Effector CD8-positive, alpha-beta T cell (primary cell): ENCODE data around the gene SCRT2.
"Not testable (repeated sequence)": the region's sequence is repeated elsewhere in the genome, so short reads cannot be mapped to it uniquely, and the experiment has no call there.

Source experiments
- DNase-seq: peaks from one replicate; lab custom pipeline; 2025; lab: John Stamatoyannopoulos, UW
- total RNA-seq, 4 experiments: gene quantifications; one replicate each; lab custom pipeline; 2026; lab: John Stamatoyannopoulos, UW

Gene SCRT2
- total RNA-seq = 0 reads per million in 4 experiments

DNA sequence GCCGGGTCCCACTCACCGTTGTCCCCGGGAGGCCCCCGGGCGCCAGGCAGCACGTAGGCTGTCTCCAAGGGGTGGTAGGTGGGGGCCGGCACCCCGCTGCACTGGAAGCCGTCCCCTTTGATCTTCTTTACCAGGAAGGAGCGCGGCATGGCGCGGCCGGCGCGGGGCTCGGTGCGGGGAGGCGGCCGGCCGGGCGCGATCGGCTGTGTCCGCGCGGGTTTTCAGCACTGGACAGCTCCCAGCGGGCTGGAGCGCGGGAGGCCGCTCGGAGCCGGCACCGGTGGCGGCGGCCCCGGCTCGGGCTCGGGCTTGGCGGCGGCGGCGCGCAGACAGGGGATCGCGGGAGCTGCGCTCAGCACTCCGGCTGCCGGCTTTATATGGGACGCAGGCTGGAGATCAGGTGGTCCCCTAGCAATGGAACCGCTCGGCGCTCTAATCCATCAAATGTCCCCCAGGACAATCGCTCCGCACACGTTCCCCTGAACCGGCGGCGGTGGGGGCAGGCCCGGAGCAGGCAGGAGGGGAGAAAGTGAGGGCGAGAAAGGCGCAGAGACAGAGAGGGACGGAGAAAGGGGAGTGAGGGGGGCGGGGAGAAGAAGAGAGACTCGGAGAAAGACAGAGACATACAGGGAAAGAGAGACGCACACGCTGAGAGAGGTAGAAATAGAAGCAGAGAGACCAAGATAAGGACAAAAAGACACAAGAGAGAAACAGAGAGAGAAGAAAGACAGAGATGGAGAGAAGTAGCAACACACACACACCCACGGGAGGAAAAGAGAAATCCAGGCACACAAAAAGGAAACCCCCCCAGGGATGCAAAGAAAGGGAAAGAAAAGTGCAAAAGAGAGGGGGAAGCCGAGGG is at the start of gene SCRT2:
SCRT2 (minus strand) TSS at position 350 of the 862 bp plus-strand sequence; CDS start at position 149, 201 bp downstream.
- DNase-seq = peak; percentile 39

DNA sequence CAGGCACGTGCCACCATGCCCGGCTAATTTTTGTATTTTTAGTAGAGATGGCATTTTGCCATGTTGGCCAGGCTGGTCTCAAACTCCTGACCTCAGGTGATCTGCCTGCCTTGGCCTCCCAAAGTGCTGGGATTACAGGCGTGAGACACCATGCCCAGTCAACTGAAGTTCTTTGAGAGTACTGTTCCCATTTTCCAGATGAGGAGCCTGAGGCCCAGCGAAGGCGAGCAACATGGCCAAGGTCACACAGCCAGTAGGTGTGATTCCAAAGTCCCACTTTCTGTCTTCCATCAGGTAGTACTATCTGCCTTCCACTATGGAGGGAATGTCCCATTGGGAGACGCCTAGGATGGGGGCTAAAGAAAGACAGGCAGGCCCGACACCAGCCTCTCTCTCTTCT is 49.2 kb upstream of the SCRT2 start:
- not testable (repeated sequence) for DNase-seq

DNA sequence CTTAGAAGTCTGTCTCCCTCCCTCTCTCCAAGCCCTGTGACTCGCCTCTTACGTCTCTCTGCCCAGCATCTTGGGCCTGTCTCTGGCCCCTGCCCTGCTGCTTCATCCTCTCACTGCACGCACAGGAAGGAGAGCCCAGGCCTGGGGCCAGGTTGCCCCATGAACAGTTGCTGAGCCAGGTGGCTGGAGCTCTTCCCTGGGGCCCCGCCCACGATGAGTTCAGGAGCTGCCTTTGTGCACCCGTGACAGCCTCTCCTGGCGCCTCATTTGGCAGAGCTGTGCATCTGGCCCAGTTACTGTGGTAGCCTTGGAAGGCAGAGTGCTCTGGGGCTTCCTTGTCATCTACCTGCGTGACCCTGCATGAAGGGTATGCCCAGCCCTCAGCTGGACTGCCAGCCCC is 48.2 kb upstream of the SCRT2 start:
- no peak for DNase-seq

DNA sequence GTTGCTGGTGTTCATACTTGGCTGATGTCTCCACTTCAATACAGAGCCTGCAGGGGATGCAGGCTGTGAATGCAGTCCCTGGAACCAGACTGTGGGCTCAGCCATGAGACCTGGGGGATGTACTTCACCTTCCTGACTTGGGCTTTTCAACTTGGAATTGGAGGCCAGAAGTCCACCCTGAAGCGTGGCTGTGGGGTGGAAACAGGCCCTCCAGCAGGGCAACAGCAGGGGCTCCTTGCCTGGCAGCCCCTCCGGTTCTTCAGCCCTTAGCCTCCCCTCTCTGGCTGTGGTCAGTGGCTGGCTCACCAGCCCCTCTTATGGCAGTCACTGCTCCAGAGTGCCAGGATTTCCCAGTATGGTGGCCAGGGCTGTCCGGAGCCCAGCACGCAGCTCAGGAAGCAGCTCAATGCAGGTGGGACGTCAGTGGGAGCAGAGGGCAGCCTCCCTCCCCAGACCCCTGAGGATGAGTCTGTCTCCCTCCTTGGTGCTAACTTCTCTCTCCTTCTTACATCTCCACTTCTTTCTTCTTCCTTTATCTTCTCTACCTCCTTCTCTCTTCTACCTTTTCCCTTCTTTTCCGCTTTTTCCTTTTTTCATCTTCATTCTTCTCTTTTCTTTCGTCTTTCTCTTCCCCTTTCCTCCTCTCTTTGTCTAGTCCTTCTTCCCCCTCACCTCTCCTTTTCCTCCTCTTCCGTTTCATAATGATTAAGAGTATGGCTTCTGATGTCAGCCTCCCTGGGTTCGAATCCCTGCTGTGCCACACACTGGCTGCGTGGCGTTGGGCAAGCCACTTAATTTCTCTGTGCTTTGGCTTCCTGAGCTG is 47.4 kb upstream of the SCRT2 start:
- DNase-seq = no peak

DNA sequence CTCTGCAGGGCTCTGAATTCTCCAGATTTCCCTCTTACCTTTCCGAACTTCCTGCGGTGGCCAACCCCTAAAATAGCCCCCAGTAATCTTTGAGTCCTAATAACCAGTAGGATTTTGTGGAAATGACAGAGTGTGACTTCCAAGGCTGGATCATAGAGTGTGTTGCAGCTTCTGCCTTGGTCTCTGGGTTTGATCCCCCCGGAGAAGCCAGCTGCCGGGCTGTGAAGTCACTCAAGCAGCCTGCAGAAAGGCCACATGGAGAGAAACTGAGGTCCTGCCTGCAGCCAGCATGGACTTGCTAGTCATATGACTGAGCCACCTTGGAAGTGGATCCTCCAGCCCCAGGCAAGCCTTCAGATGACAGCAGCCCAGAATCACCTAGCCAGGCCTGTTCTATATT is 46.3 kb upstream of the SCRT2 start:
- DNase-seq = no peak

GRCh38 chr20:719816-720215 is 44.2 kb upstream of the SCRT2 start:
- DNase-seq = no peak

DNA sequence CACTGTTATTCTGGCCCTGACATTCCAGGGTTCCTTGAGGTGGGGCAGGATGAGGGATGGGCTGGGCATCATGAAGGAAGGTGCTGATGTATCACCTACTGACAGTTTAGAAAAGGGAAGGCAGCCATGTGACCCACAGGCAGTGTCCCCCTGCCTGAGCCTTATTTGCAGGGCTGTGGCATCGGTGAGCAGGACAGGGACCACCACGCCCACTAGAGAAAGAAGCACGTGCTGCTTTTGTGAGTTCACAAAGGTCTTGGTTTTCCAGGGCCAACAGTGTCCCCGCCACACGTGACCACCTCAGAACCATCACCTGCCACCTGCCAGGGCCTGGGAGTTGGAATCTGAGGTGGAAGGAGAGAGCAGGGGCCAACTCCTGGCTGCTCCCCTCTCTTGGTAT is 43.5 kb upstream of the SCRT2 start:
- no peak for DNase-seq

- DNase-seq = no peak
Measured at GRCh38 chr20:717832-718231, 42.2 kb upstream of the SCRT2 start.

DNA sequence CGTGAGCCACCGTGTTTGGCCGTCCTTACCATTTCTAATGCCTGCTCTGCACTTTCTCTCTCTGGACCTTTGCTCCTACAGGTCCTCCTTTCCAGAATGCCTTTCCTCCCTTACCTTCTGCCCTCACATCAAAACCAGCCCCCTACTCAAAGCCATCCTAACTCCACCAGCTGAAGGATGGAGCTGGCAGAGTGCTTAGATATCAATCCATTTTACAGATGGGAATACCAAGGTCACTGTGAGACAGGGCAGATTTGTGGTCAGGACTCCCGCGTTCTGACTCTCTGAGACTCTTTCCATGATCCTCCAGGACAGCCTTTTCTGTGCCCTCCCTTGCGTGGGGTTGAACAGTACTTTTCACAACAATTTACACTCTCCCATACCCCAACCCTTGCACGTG is 41.7 kb upstream of the SCRT2 start:
- no peak for DNase-seq

DNA sequence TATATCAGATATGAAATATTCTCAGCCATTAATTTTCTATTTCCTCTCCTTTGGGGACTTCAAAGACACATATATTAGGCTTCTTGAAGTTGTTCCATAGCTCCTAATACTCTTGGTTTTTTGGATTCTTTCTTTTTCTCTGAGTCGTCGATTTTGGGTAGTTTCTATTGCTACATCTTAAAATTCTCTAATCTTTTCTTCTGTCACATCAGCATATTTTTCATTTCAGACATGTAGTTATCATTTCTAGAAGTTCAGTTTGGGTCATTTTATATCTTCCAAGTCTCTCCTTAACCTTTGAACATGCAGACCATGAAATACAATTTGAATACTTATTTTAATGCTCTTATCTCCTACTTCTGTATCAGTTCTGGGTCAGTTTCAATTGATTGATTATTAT is 38.9 kb upstream of the SCRT2 start:
- no peak for DNase-seq

DNA sequence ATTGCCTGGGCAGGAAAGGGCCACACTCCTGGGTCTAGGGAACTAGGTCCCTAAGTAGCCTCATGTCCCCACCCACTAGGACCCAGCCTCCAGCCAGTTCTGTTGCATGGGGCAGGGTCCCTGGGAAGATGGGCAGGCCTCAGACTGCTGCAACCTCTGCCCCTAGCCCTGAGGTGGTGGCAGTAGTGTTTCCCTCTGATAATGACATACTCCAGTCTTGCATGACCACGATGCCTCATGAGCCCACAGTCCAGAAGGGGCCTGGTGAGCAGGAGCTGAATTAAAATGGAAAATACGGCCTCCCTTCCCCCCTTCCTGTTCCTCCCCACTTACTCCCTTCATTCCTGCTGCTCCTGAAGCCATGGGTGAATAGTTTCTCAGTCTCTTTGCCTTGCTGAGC is 36.0 kb upstream of the SCRT2 start:
- no peak for DNase-seq

GRCh38 chr20:710780-711450 is 35.3 kb upstream of the SCRT2 start:
- no peak for DNase-seq

DNA sequence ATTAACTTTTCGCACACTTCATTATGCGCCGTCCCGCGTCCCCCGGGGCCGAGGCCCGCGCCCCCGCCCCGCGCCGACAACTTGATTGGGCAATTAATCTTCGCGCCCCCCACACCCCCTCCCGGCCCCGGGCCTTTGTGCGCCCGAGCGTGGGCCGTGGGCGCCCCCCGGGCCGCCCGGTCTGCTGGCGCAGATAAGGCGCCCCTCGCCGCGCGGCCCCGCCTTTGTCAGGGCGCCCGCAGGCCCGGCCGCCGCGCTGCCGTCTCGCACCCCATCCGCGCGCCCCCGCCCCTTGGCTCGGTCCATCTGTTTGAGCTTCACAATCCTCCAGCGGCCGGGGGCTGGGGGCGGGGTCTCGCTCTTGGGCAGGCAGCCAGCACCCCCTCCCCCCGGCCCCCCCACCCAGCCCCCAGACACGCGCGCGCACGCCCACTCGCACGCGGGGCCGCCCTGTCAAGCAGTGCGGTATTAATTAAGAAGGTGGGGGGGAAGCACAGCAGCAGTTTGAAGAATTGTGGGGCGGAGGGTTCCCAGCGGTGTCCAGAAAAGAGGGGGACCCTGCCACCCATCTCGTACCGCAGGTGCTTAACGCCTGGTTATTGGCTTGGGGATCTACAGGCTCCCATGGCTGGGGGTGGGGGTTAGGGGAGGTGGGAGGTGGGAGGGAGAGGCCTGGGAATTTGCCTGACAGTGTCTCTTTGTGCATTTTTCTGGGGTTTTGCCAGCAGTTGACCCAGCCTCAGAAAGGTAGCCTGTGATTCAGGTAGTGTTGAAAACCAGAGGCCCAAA is 34.6 kb upstream of the SCRT2 start:
- DNase-seq = no peak

GRCh38 chr20:709423-709822 is 33.8 kb upstream of the SCRT2 start:
- no peak for DNase-seq

GRCh38 chr20:708956-709355 is 33.4 kb upstream of the SCRT2 start:
- no peak for DNase-seq

GRCh38 chr20:707451-708110 is 32.0 kb upstream of the SCRT2 start:
- no peak for DNase-seq

DNA sequence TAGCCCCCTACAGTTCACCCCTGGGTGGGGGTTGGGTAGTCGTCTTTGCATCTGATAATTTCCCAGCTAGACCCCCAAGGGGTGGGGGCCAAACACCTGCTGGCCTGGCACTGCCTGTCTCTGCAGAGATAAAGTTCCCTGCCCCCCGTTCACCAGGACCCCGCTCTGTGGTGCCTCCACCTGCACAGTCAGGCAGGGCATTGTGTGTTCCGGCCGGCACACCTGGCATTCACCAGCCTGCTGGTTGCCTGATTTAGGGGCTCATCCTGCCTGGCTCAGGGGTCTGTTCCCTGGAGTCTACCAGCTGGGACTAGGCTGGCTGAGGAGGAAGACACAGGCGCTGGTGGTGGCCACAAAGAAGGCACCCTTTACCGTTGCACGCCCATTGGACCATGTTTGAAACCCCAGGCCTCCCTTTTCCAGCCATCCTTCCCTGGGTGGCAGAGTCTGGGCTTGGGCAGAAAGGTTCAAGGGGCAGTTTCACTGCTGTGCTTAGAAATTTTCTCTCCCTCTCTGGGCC is 30.8 kb upstream of the SCRT2 start:
- DNase-seq = no peak

DNA sequence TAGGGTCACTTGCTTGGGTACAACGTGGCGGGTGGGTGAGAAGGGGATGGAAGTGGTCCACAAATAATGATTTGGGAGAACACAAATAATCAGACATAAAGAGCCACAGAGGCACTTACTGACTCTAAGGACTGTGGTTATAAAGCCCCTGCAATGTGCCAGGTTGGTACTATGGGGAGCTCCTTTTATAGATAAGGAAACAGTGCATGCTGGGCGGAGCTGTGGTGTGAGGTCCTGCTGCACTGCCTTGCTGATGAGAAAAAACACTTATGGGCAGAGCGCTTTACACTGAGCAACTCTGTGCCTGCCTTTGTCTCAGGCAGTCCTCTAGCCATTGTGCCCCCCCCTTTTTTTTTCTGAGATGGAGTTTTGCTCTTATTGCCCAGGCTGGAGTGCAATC is 29.1 kb upstream of the SCRT2 start:
- no peak for DNase-seq

- DNase-seq = no peak
Measured at GRCh38 chr20:703426-703825, 27.8 kb upstream of the SCRT2 start.

GRCh38 chr20:703006-703405 is 27.4 kb upstream of the SCRT2 start:
- DNase-seq = no peak
